GM19043 (cell line): ENCODE measurements around the gene POLN.
A peak's percentile ranks its signal among the peaks of the same experiment; 100 is the strongest.

Source experiments
- ATAC-seq: cut with Tn5 transposase; IDR thresholded peaks from one replicate; pipeline ENCODE4 v1.9.1; 2021; ENCODE audit warnings: low read depth; ENCODE audit not compliant: unreplicated experiment

POLN gene

DNA sequence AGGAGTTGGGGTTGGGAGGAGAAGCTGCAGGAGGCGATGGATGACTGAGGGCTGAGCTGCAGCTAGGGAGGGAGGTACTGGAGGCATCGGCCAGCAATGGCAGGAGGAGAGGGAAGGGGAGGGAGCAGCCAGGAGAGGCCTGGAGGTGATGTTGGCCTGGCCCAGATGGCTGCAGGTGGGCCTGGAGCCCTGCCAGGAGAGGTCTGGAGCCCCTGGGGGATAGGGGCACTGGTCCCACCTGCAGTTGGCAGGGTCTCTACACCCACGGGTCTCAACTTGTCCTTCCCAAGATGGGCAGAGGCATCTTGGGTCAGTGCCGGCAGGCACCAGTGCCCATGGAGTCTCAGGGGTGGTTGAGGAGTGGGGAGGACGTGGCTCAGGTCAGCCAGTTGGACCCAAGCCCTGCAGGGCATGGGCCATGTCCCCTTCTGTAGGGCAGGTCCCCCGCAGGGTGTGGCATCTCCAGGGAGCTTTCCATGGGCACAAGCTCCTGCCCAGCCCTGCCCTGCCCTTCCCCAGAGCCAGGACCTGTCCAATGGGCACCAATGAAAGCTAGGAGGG lies 22.6 kb upstream of the POLN start:
- no peak for ATAC-seq

DNA sequence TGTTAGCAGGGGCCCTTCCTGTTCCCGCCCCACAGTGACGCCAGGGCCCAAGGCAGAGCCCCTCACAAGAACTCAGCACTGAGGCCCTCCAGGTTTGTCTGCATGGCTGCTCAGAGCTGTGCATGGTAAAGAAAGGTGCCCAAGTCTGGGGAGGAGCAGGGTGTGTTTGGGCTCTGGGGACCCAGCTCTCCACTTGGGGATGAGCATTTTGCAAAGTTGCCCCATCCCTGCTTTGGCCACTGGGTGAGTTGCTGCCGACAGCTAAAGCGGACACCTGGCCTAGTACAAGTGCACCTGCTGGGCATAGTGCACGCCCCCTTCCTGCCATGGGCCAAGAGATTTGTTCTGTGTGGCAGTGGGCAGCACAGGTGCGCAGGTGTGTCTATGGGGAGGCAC lies 22.0 kb upstream of the POLN start:
- ATAC-seq = no peak

DNA sequence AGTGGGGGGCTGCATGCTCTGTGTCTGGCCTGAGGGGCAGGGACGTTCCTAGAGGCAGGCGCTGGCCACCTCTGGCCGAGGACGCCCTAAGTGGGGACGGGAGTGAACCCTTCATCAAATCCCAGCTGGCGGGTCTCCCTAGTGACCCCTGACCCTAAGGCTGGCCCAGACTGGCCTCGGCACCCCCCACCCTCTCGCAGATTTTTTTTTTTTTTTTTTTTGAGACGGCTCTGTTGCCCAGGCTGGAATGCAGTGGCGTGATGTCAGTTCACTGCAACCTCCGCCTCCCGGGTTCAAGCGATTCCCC lies 21.0 kb upstream of the POLN start:
- ATAC-seq = no peak

DNA sequence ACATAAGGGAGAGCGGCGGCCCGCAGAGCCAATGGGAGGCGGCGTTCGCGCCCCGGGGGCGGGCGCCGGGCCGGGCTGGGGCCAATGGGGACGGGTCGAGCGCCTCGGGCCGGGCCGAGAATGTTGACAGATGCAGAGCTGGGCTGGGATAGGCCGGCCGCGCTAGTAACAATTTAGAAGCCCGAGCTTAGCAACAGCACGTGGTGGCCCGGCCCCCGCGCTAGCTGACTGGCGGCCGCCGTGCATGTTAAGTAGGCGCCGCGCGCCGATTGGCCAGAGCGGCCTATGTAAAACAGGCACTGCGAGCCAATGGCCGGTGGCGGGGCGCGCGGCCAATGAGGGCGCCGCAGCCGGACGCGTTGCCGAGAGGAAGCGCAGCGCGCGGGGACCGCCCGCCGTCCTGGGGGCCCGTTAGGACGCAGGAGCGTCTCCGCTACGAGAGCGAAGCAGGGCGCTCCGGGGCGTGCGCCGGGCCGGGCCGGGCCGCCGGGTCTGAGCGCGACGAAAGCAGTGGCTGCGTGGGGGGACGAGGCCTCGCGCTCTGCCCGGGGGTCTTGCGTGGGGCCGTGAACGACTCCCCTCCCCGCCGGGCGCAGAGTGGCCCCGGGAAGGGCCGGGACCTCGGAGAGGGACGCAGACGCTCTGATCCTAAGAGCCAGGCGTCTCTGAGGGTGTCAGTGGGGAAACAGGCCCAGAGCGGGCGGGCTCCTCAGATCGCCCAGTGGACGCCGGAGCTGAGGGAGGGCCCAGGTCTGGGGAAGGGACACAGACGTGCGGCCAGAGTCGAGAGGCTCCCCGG lies 20.4 kb upstream of the POLN start:
- ATAC-seq = peak; percentile 92

DNA sequence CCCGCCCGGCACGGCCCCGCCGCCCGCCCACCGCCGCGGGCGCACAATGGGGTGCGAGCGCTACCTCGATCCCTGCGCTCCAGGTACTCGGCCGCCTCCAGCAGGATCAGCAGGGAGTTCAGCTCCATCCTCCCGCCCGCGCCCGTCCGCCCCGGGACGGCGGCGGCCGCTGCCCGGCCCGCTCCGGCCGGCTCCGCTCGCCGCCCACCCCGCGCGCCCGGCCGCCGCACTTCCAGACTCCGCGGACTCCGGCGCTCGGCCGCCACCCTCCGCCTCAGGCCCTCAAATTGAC lies 19.9 kb upstream of the POLN start, which contains the start of gene MXD4:
MXD4 (minus strand) TSS at position 257 of the 292 bp plus-strand sequence; CDS start at position 128, 129 bp downstream.
- ATAC-seq = no peak

DNA sequence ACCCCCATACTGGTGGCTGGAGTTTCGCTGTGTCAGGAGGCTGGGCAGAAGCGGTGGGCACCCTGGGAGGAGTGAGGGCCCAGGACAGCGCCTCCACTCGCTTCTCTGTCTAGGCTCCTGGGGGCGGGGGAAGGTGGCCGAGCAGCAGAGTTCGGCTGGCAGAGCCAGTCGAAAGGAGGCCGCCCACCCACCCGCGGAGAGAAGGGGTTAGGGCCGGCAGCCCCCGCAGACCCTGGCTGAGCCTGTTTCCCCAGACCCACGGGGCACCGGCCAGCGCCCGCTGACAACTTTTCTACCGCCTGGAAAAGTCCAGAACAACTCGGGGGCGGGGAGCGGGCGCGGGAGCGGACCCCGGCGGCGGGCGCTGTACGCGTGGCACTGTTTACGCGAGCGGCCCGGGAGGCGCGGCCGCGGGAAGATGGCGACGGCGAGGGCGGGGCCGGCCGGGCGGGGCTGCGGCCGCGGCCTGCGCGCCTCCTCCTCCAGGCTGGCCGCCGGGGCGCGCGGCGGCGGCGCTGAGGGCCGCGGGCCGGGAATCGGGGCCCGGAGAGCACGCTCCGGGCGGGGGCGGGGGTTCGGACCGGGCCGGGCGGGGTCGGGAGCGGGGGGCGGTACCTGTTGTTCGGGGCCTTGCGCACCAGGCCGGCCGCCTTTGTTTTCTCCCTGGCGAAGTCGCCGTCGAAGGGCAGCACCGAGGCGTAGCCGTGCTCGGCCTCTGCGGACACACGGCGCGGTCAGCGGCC lies 19.4 kb upstream of the POLN start:
- no peak for ATAC-seq

DNA sequence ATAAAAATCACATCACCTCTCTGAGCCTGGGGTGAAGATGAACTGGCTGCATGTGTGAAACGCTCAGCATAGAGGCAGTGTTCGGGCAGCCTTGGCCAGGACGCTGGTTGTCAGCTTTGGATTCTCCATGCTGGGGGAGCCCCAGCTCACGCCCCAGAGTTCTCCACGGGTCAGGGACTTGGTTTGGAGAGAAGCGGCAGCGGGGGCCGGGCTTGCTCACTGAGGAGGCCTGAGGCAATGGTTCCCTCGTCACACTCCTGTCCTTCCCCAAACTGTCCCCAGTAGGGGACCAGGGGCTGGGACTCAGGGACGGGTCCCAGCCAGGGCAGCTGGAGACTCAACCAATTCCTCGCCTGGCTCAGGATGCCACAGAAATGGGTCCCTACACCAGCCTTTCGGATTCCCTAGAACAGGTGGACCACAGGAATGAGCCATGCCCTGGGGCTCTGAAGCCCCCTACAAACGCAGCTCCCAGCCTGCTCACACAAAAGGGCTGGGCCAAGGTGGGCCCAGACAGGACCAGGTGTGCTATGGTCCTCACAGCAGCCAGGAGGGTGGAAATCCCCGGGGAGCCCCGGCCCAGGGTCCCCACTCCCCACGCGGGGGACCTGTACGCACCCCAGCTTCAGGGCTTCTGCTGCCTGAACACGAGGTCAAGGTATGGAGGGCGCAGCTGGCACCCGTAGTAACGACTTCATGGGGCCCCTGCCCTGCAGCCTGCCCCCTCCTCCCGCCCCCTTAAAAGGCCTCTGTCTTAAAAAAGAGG lies 18.6 kb upstream of the POLN start:
- no peak for ATAC-seq

DNA sequence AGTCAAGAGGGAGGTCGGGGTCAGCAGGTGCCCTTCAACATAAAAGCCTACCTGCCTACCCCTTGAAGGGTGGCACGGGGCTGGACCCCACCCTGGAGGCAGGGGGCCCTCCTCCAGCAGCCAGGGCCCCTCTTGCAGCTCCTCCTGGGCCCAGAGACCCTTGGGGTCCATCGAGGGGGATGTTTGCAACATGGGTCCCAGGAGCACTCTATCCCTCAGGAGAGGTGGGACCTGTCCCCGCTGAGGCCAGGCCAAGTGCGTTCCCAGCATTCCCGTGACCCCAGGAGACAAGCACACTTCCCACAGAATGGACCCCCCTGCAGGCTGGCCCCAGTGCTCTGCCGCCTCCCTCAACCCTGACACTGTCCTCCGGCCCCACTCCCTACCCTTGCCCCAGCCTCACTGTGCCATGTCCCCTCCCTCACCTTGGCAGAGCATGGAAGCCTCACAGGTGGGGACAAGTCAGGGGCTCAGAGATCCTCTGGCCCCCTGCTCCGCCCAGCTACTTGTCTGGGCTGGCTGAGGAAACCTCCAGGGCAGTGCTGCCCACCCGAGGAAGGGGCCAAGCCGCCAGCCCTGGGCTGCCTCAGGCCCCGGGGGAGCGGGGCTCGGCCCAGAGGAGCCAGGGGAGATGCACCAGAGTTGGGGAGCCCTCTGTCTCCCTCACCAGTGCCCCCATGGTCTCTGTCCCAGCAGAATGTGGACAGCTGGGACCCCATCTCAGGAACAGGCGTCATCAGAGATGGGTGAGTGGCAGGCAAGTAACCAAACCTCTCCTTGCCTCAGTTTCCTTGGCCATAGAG lies 17.8 kb upstream of the POLN start:
- ATAC-seq = no peak

DNA sequence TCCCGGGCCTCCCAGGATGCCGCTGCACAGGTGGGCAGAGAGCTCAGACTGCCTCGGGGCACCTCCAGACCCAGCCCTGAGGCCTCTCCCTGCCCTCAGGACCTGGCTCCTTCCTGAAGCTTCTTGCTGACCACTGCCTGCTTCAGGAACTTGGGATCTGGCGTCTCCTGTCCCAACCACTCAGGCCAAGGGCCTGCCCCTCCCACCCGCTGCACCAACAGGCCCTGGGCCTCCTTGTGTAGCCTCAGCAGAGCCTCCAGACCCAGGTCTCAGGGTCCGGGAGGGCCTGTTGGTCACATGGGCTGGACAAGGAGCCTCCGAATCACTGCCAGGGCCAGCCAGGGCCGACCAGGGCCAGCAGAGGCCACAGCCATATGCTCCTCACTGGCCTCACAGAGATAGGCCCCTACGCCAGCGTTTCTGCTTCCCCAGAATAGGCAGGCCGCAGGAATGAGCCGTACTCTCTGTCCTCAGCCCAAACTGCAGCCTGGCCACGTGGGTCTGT lies 17.2 kb upstream of the POLN start:
- no peak for ATAC-seq

DNA sequence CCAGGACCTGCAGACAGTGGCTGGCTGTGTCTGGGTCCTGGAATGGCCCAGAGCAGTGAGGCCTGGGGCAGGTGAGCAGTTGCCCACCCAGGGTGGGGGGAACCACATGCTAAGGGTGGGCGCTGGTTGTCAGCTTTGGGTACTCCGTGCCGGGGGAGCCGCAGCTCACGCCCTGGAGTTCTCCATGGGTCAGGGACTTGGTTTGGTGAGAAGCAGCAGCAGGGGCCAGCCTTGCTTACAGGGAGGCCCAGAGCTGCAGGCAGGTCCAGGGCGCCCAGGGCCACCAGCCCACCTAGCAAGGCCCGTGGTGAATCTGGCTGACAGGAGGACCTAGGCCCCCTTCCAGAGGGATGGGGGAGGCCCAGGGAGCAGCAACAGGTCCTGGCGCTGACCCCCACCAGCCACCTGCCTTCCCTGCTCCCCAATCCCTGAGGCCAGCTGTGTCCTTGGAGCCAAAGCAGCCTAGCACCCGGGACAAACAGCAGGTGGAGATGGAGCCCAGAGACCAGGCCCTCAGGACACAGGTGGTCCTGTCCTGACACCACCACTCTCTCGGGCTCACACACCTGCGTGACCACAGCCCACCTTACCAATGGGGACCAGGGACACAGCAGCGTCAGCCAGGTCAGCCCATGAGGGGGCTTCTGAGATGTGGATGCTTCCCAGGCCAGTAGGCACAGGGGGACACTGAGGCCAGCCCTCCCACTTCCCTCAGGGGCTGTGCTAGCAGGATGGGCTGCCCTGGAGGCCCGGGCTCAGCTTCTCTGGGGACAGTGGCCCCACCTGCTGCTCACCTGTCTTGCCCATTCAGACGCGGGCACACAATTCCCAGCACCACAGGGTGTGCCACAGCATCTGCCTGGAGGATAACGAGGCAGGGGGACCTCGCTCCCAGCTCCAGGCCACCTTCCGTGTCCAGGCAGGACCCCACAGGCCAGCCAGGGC lies 16.4 kb upstream of the POLN start:
- no peak for ATAC-seq

DNA sequence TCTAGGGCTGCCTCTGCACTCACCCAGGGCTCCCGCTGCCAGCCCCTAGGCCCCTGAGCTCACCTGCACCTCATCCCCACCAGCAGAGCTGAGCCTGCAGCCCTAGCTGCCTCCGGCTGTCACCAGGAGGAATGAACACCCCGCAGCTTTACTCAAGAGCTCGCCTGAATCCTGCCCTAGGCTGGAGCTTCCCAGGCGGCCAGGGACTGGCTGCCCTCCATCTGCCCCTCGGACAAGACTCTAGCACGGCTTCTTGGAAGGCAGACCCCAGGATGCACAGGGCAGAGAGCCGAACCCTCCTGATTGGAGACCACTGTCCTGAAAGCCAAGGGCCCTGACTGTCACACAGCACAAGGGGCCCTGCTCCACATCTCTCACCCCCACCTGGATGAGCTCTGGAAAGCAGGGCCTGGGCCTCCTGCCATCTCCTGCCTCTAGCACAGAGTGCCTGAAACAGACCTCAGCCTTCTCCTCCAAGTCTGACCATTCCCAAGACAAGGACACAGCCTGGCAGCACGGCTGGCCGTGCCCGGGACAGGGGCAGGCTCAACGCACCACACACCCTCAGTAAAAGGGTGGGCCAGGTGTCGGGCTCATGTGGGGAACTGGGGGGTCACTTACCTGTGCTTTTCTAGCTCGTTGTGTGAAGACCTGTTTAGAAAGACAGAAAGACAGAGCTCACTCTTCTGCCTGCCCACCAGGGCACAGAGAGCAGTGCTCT lies 15.6 kb upstream of the POLN start:
- no peak for ATAC-seq

DNA sequence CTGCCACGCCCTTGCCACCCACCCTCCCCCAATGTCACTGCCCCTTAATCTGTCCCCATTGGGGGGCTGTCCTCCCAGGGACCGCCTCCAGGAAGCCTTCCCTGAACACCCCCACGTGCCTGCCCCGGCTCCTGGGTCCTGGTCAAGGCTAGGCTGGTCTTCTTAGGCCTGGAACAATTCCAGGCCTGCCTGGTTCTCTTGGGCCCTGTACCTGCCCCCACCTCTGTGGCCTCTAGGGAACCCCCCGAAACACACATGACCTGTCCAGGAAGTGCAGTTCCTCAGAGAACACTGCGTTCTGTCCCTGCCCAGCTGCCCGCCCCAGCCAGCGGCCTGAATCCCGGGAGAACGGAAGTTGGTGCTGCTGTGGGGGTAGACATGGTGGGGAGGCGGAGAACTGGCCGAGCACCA lies 14.9 kb upstream of the POLN start:
- ATAC-seq = no peak

DNA sequence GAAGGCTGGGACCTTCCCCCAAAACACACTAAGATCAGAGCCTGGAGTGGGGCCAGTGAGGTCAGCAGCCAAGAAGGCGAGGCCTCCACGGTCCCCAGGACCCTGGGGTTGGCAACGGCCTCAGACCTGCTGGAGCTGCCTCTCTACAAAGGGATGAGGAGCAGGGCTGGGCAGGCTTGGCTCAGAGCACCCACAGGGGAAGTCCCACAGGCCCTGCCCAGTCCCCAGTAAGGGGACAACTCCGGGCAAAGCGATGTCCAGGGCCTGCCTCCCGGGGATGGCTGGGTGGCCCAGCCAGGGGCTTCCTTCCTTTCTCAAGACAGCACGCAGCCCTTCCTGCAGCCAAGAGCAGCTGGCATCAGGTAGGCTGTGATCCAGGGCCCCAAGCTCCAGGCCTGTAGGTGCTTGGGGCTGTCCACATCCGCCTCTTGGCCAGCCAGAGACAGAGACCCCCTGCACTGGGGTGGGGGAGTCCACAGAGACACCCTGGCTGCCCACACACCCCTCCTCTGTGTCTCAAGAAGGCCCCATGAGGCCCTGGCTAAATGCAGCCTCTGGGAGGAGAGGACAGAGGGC lies 14.3 kb upstream of the POLN start:
- ATAC-seq = no peak

DNA sequence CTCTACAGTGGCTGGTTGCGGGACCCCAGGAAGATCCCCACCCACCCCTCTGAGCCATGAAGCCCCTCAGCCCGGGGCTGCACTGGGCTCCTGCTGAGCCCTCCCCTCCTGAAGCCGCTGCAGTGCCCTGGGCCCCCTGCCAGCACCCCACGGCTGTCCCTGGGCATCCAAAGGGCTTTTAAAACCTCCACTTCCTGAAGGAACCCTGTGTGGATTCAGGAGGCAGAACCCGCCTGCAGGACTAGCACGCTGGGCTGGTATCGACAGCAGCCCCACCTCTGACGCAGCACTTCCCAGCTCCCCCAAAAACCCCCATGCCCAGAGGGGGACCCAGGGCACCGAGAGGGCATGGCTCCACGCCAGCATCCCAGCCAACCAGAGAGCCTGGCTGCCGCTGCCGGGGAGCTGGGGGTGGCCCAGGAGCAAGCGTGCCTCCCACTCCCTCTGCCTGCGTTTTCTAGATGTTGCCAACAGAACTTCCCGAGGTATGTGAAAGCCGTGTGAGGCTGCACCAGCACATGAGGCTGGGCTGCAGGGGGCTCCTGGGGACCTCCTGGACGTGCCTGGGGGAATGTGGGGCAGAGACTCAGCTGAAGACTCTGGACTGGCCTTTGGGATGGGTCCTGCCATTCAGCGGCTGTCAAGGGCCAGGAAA lies 13.7 kb upstream of the POLN start:
- ATAC-seq = no peak

DNA sequence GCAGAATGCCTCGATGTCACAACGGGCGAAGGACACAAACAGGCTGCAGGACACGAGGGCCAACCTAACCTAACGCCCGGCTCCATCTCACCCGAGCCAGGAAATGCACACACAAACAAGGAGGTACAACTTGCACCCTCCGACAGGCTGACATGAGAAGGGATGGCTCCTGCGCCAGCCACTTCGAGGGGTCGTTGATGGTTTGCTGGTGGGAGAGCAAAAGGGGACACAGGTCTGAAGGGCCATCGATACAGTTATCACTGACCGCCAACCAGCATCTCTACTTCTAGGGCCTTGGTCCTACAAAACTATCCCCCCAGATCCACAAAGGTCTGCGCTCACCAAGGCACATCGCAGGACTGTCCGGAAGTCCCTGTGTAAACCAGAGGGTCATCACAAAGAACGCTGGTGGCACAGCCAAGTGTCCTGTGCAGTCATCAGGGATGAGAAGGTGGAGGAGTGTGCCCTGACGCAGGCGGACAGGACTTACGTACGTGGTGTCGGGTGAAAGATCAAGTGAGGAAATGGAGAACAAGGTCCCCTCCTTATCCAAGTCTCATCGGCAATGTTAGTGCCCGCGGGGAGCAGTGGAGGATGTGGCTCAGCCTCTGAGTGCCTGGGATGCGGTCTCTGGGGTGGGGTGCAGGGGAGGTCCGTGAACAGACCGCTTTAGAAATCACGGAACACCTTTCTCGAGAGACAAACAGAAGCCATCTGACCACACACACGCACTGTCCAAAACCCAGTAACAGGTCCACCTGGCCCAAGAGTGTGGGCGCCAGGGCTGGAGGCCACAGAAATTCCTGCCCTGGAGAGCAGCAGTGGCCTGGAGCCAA lies 13.0 kb upstream of the POLN start:
- no peak for ATAC-seq

DNA sequence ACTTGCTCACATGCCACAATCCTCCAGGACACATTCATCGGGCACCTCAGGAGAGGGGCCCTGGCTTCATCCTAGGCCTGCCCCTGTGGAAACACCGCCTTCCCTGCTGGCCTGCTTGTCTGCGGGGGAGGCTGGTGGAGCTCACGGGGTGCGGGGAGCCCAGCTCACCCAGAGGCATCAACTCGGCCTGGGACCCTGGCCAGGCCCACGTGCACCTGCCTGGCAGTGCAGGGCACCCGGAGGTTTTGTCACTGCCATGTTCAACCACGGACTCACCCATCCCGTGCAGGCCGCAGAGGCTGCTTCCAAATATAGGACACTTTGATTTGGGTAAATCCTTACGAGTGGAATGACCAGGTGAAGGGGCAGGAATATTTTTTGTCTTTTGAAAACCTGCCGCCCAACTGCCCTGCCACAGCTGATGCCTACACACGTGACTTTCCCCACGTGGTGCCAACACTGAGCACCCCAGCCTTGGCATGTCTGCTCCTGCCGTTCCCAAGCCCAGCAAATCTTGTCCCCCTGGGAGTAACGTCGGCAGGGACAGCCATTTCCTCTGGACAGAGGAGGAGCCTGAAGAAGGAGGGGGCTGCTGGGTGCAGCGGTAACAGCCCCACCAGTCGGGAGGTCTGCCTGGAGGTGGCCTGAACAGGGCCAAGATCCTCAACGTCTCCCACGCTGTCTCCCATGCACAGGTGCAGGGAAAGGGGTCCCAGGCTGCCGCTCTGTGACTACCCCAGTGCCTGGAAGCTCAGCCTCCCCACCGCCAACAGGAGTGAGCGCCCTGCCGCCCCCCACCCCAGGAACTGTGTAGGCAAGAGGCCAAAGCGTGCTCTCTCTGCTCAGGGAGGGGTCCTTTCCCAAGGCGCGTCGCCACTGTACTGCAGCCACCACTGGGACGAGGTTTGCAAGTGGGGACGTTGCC lies 11.5 kb upstream of the POLN start:
- ATAC-seq = no peak
